ENCODE data around the gene HRCT1. TPM values are rescaled to one million over a fixed set of nuclear protein-coding genes. Genes with fewer than 3 reads are reported as not detected.

HRCT1 gene
- total RNA-seq, 2 experiments from 2014 or later, result not detected

DNA sequence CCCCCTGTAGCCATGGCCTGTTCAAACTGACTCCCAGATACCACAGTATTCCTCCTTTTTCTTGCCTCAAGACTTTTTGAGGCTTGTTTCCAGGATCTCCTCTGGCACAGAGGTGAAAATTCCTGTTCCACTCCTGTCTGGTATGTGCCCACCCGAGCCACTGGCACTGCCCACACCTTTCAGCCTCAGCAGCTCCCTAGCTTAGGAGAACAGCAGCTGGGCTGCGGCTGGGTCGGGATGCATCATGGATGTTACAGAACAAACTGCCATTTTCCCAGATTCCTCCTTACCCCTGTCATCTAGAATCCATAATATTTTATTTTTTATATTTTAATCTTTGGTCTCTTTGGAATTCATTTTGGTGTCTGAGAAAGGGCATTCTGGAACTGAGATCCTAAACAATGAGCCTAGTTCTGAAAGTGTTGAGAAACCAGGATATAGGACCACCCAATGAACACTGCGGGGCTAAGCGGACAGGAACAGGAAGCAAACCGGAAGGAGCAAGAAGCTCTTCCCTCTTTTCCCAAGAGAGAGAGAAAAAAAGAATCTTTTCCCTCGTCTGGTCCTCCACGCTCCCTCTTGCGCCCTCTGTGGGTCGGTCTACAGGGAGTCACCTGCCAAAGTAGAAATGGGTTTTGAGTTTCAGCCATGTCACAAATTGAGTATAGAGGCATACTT lies 39.5 kb downstream of the HRCT1 start:
- H3K36me3 Mint-ChIP-seq, result no peaks in the 10 kb centered on the region
- POLR2A ChIA-PET, result interaction anchor here (0.6 to 1.4 kb wide), 2 partner anchors 13 to 42 kb away, joined by 3 to 4 read pairs; no protein-coding TSS in a partner anchor
- H3K4me1 Mint-ChIP-seq, result peaks cover 15% of the 10 kb centered on the region
- no peak overlapping the region for H3K4me3 Mint-ChIP-seq
- peak; percentile 65 for ATAC-seq (ENCODE audit: low read depth)
- peak; percentile 70 for DNase-seq
- H3K27ac Mint-ChIP-seq, result no peak overlapping the region
- no peaks in the 10 kb centered on the region for H3K9me3 Mint-ChIP-seq
- H3K27me3 Mint-ChIP-seq, result peaks cover 3% of the 10 kb centered on the region

DNA sequence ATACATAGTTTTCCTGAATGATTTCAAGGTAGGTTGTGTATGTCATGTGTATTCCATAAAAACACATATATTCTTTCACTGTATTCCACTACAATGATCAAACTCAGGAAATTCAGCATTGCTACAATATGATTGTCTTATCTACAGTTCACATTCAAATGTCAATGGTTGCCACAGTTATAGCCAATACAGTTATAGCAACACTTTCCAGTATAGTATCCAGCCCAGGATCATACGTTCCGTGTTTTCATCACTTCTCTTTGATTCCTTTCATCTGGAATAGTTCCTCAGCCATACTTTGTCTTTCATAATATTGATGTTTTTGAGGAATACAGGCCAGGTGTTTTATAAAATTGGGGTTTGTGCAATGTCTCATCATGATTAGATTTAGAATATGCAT lies 42.4 kb downstream of the HRCT1 start:
- Mint-ChIP-seq H3K27me3 (peaks cover 14% of the 10 kb centered on the region), H3K9me3 (no peaks in the 10 kb centered on the region), H3K4me1 (peaks cover 4% of the 10 kb centered on the region), H3K36me3 (no peaks in the 10 kb centered on the region), H3K4me3 (no peak overlapping the region), H3K27ac (no peak overlapping the region)
- DNase-seq (no peak), ATAC-seq (ENCODE audit: low read depth) (no peak)
- POLR2A ChIA-PET, result no interaction called here

DNA sequence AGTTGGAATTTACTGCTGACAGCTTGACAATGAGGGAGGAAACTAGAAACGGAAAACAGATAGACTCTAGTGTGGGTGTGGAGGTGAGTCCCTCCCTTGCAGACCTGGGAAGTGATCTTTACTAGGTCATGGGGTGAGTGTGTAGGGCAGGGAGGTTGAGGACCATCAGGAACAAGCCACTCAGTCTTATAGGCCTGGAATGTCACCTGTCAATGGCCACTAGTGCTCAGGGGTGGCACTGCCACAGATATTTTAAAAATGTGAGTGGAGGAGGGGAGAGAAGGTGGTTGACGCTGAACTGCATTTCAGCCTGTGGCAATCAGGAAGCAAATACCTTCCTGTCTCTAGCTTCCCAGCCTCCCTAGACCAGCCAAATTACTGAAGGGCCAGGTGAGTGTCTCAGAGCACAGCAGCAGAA lies 42.9 kb downstream of the HRCT1 start:
- Mint-ChIP-seq H3K27me3 (peaks cover 15% of the 10 kb centered on the region), H3K27ac (no peak overlapping the region), H3K4me3 (no peak overlapping the region), H3K36me3 (no peaks in the 10 kb centered on the region), H3K9me3 (no peaks in the 10 kb centered on the region), H3K4me1 (peaks cover 4% of the 10 kb centered on the region)
- no peak for ATAC-seq (ENCODE audit: low read depth)
- no peak for DNase-seq
- POLR2A ChIA-PET, result no interaction called here

DNA sequence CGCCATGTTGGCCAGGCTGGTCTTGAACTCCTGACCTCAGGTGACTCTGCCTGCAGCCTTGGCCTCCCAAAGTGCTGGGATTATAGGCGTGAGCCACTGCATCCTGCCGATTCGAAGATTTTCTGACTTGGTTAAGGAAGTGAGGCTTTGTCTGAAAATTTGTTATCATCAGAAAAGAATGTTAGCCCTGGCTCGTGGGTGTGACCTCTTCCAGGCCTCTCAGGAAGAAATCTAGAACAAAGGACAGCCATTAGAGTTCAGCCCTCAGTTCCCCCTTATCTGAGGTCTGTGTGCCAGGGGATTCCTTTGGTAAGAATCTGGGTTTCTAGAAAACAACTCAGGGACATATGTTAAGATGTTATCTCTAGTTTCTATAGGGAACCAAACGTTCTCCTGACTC lies 45.7 kb downstream of the HRCT1 start:
- Mint-ChIP-seq H3K36me3 (no peaks in the 10 kb centered on the region), H3K9me3 (no peaks in the 10 kb centered on the region), H3K27ac (no peak overlapping the region), H3K4me3 (no peak overlapping the region), H3K4me1 (peaks cover 3% of the 10 kb centered on the region), H3K27me3 (peaks cover 30% of the 10 kb centered on the region)
- ATAC-seq (ENCODE audit: low read depth) (no peak), DNase-seq (no peak)
- POLR2A ChIA-PET, result no interaction called here

DNA sequence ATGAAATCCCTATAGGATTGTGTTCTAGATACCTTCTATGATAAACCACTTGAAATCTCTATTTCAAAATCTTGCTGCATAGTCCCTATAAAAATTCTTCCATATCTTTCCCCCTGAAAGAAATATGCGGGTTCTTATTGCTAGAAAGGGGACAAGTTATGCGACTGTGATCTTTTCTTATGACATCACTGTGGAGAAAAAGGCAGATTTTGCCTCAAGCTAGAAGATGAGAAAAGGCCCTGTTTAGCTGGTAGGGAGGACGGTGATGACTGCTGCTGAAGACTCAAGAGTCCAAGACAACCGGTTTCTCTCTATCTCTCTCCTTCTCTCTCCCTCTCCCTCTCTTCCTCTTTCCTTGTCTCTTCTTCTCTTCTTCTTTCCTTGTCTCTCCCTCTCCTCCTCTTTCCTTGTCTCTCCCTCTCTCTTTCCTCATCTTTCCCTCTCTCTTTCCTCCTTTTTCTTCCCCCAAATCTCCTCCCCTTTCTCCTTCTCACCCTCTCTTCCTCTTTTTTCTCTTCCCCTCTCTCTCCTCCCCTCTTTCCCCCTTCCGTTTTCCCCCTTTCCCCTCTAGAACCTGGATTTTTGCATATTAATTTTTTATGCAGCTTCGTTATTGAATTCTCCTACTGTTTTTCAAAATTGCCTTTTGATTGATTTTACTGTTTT lies 46.7 kb downstream of the HRCT1 start:
- POLR2A ChIA-PET, result no interaction called here
- Mint-ChIP-seq H3K27ac (no peak overlapping the region), H3K27me3 (peaks cover 34% of the 10 kb centered on the region), H3K9me3 (no peaks in the 10 kb centered on the region), H3K4me1 (peaks cover 3% of the 10 kb centered on the region), H3K4me3 (no peak overlapping the region), H3K36me3 (no peaks in the 10 kb centered on the region)
- ATAC-seq (ENCODE audit: low read depth) (no peak), DNase-seq (no peak)

DNA sequence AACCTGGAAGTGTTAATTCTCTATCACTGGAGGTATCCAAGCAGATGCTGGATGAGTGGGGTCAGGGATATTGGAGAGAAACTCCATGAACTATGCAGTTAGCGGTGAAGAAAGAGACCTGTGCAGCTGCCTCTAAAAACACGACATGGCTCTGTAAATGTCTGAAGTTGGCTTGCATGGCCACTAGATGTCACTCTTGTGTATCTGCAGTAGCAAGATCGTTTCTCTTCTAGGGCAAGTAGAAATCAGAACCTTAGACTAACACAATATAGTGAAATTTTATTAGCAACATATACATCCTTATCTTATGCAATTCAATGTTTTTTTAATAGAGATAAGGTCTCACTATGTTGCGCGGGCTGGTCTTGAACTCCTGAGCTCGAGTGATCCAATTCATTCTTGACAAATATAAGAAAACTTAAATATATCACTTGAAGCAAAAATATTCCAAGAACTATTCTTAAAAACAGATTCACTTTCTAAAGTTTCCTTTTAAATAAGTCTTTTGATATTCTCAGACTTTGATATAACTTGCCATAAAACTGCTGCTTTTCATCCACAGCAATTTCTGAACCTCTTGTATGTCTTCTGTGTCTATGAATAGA lies 49.0 kb downstream of the HRCT1 start:
- Mint-ChIP-seq H3K9me3 (no peaks in the 10 kb centered on the region), H3K4me1 (peaks cover 3% of the 10 kb centered on the region), H3K4me3 (no peak overlapping the region), H3K27me3 (peaks cover 35% of the 10 kb centered on the region), H3K27ac (no peak overlapping the region), H3K36me3 (no peaks in the 10 kb centered on the region)
- no peak for DNase-seq
- ATAC-seq (ENCODE audit: low read depth), result peak; percentile 80
- POLR2A ChIA-PET, result no interaction called here

DNA sequence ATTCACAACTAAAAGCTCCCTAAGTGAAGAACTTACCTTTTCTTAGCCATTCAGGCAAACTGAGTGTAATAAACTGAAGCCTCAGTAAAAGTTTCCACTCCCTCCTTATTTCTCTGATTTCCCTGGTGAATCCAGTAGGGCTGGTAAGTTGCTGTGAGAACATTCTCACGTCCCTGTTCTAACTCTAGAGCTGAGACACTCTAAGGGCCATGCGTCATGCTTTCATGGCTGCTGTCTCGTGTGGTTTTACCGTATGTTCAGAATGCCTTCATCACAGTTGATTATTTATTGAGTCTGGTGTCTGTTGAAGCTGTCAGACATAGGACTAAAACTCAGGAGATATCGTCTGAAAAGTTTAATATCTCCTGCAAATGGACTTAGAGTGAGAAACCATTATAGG lies 50.6 kb downstream of the HRCT1 start:
- Mint-ChIP-seq H3K27me3 (peaks cover 37% of the 10 kb centered on the region), H3K9me3 (no peaks in the 10 kb centered on the region), H3K4me1 (peaks cover 3% of the 10 kb centered on the region), H3K36me3 (no peaks in the 10 kb centered on the region), H3K27ac (no peak overlapping the region), H3K4me3 (no peak overlapping the region)
- DNase-seq (no peak), ATAC-seq (ENCODE audit: low read depth) (no peak)
- POLR2A ChIA-PET, result no interaction called here

Other genes with a start within 250 kb of the HRCT1 start
- gene RMRP, start 248.2 kb upstream of the HRCT1 start, total RNA-seq, result over 10,000 TPM; 10,447 to 10,452 TPM
- 10 to 100 TPM; 32.7 to 36.3 TPM for gene CCDC107, start 247.9 kb upstream of the HRCT1 start, total RNA-seq
- 10 to 100 TPM; 13.1 to 13.4 TPM for gene ARHGEF39, start 241.0 kb upstream of the HRCT1 start, total RNA-seq
- 1 to 10 TPM in 1 of 2 experiments, under 1 TPM in 1; 0.86 to 1.2 TPM for gene CA9, start 232.3 kb upstream of the HRCT1 start, total RNA-seq
- 10 to 100 TPM; 35.7 to 36.9 TPM for gene TPM2, start 216.3 kb upstream of the HRCT1 start, total RNA-seq
- 100 to 1,000 TPM; 381 to 388 TPM for gene TLN1, start 174.0 kb upstream of the HRCT1 start, total RNA-seq
- gene CREB3, start 173.5 kb upstream of the HRCT1 start, total RNA-seq, result 10 to 100 TPM; 21.1 to 24.1 TPM
- gene GBA2, start 157.0 kb upstream of the HRCT1 start, total RNA-seq, result 10 to 100 TPM; 60.1 to 62.2 TPM
- 10 to 100 TPM; 26.9 to 29.1 TPM for gene RGP1, start 156.9 kb upstream of the HRCT1 start, total RNA-seq
- gene MSMP, start 151.9 kb upstream of the HRCT1 start, total RNA-seq, result not detected
- 10 to 100 TPM; 13.5 to 13.7 TPM for gene NPR2, start 114.6 kb upstream of the HRCT1 start, total RNA-seq
- 1 to 10 TPM; 3.4 to 4.6 TPM for gene SPAG8, start 93.9 kb upstream of the HRCT1 start, total RNA-seq
- gene HINT2, start 91.2 kb upstream of the HRCT1 start, total RNA-seq, result 10 to 100 TPM; 54.3 to 56.4 TPM
- gene FAM221B, start 77.5 kb upstream of the HRCT1 start, total RNA-seq, result not detected
- 1 to 10 TPM; 5.9 to 6.1 TPM for gene TMEM8B, start 77.0 kb upstream of the HRCT1 start, total RNA-seq
- not detected for gene OR13J1, start 35.8 kb upstream of the HRCT1 start, total RNA-seq
- not detected for gene SPAAR, start 3.3 kb downstream of the HRCT1 start, total RNA-seq
- gene OR2S2, start 52.0 kb downstream of the HRCT1 start, total RNA-seq, result not detected
- 1 to 10 TPM; 8.8 to 9.3 TPM for gene RECK, start 130.7 kb downstream of the HRCT1 start, total RNA-seq
- 10 to 100 TPM; 56.5 to 58.1 TPM for gene GLIPR2, start 230.5 kb downstream of the HRCT1 start, total RNA-seq

Measured in activated naive CD8-positive, alpha-beta T cell treated with anti-CD3 and anti-CD28 coated beads, Interleukin-2, amount 10 ng/mL, durations not matched to agents 7 days and 5 days (primary cell).